Measurements from ENCODE around the gene MAPKAP1. TPM values are rescaled to one million over a fixed set of nuclear protein-coding genes. Genes with fewer than 3 reads are reported as not detected.

The MAPKAP1 gene
- total and polyA plus RNA-seq, 2 of the 13 experiments (the other 11 are each of a cell fraction or from before 2014, with no cell fraction given), result 45.0 to 64.3 TPM

GRCh38 chr9:125440411-125440810 is 266.6 kb downstream of the MAPKAP1 start:
- ATAC-seq, result no peak
- Histone ChIP-seq H3K9me3 (ENCODE audit: low read length) (no peaks in the 10 kb centered on the region), H3K79me2 (ENCODE audit: insufficient read depth, low read length) (no peaks in the 10 kb centered on the region), H3K27ac (ENCODE audit: extremely low read length, insufficient read depth, low read length) (no peak overlapping the region), H3K4me2 (ENCODE audit: low read depth, low read length) (no peak overlapping the region), H3K9ac (ENCODE audit: insufficient read depth, low read depth, low read length) (no peak overlapping the region), H4K20me1 (ENCODE audit: insufficient read depth, low read length) (no peaks in the 10 kb centered on the region), H3K4me3 (replicated peaks in 1 of 3; ENCODE audit: insufficient read depth in 1 of 3, low read depth in 2 of 3, low read length in 3 of 3) (no peak overlapping the region), H3K4me1 (ENCODE audit: insufficient read depth, low read length) (no peaks in the 10 kb centered on the region), H2AFZ (ENCODE audit: low read length) (no peak overlapping the region), H3K27me3 (ENCODE audit: control insufficient read depth in 1 of 2, insufficient read depth in 2 of 2, low read length in 2 of 2) (no peaks in the 10 kb centered on the region), H3K36me3 (replicated peaks in 1 of 2; ENCODE audit: control insufficient read depth in 1 of 2, insufficient read depth in 2 of 2, low read length in 2 of 2) (peaks cover 4 to 18% of the 10 kb centered on the region in 2 experiments; a peak in 3 of 5 replicates)
- ChIA-PET CTCF (ENCODE audit: low intra/inter-chr PET ratio, low total read pairs) (no interaction called here), POLR2A (no interaction called here)
- in situ Hi-C loops (cut with HindIII; ENCODE audit: extremely low pct_ligation_motif_present, low pct_unique_long_range_greater_than_20kb) (no loop called here), intact Hi-C loops (cut with micrococcal nuclease; ENCODE audit: unreplicated experiment) (no loop called here)
- no peak for FAIRE-seq
- DNase-seq (ENCODE audit: low spot score), result no peak
- no peak for TF ChIP-seq BRCA1 (CRISPR knock-in tag; IDR thresholded peaks at IDR 0.05)
- no peak for TF ChIP-seq NFE2L2 (IDR thresholded peaks at IDR 0.05; ENCODE audit: low read length)
- TF ChIP-seq MNT (IDR thresholded peaks at IDR 0.05), result no peak
- no peak for TF ChIP-seq ZNF615 (CRISPR knock-in tag; IDR thresholded peaks at IDR 0.05; ENCODE audit: borderline replicate concordance)
- TF ChIP-seq ZNF883 (CRISPR knock-in tag; IDR thresholded peaks at IDR 0.05; ENCODE audit: not compliant biosample characterization), result no peak
- TF ChIP-seq SNAPC4 (CRISPR knock-in tag; IDR thresholded peaks at IDR 0.05), result no peak
- TF ChIP-seq ARNTL (CRISPR knock-in tag; IDR thresholded peaks at IDR 0.05), result no peak
- no peak for TF ChIP-seq HHEX (CRISPR knock-in tag; IDR thresholded peaks at IDR 0.05)
- TF ChIP-seq ZBTB1 (CRISPR knock-in tag; IDR thresholded peaks at IDR 0.05; ENCODE audit: borderline replicate concordance), result no peak
- no peak for TF ChIP-seq ESRRA (CRISPR knock-in tag; IDR thresholded peaks at IDR 0.05; ENCODE audit: low read depth)
- TF ChIP-seq RELA (CRISPR knock-in tag; IDR thresholded peaks at IDR 0.05), result no peak
- TF ChIP-seq RBAK (CRISPR knock-in tag; IDR thresholded peaks at IDR 0.05), result no peak
- no peak for TF ChIP-seq MZF1 (CRISPR knock-in tag; IDR thresholded peaks at IDR 0.05; ENCODE audit: borderline replicate concordance)
- over 99% methylated on average over 12 of the region's 14 CpGs for WGBS (ENCODE audit: low lambda C conversion rate)
- BruUV-seq (replicated peaks), result no TSS peak

All from HepG2 (cell line).